ENCODE results near the gene ZNF641.

ZNF641 gene

GRCh38 chr12:48350249-48351021, at the start of gene ZNF641:
TSS of gene ZNF641 (minus strand) at chr12:48350919. CDS start at chr12:48348090, 2,829 bp downstream.
- in situ Hi-C loops (cut with HindIII; ENCODE audit: low sequenced_read_pairs) = no loop called here

DNA sequence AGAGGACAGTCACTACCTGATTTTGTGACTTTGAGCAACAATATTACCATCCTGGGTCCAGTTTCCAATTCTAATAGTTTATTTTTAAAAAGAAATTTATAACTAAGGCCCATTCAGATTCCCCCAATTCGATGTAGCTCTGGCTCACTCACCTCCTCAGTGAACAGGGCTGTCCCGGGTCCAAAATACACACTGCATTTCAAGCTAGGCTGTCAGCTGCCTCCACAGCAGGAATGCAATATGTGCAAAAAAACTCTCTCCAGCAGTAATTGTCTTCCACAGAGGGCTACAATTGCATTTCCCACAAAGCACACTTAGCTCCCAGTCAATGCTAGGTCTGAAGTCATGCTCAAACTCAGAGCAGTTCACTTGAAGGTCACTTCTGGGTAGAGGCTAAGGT, 39.3 kb upstream of the ZNF641 start:
- in situ Hi-C loops (cut with HindIII; ENCODE audit: low sequenced_read_pairs) = no loop called here

DNA sequence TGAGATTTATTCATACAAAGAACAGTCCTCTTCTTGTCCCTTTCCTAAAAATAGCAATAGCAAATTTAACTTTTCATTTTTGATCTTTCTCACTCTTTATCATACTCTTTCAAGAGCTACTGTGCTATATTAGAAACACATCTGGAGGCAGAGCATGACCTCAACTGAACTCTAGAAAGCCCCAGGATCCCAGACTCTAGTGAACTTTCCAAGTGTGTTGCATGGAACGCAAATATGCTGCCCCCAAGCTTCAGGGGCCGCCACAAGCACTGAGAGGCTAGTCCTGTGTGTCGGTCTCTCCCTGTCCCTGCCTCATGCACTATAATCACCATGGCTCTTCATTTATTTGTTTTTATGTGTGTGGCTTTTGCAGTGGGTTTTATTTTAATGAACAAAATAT, 38.7 kb upstream of the ZNF641 start:
- in situ Hi-C loops (cut with HindIII; ENCODE audit: low sequenced_read_pairs) = no loop called here

DNA sequence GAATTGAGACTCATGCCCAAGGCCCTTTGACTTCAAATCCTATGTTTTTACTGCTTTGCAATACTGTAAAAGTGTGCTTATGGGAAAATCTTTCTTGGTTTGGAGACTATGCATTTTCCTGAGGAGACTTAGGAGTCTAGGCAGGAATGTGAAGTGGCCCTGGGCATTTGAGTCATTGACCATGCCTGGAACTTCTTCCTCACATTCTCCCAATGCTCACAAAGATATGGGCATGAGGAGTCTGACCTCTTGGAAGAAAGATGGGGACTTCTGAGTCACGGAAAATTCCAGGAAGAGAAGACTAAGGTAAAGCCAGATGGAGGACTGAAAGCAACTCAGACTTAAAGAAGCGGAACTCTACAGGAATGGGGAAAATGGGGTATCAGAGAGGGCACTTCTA, 38.2 kb upstream of the ZNF641 start:
- in situ Hi-C loops (cut with HindIII; ENCODE audit: low sequenced_read_pairs) = no loop called here

- in situ Hi-C loops (cut with HindIII; ENCODE audit: low sequenced_read_pairs) = no loop called here
Measured at GRCh38 chr12:48388460-48388859, 37.7 kb upstream of the ZNF641 start.

DNA sequence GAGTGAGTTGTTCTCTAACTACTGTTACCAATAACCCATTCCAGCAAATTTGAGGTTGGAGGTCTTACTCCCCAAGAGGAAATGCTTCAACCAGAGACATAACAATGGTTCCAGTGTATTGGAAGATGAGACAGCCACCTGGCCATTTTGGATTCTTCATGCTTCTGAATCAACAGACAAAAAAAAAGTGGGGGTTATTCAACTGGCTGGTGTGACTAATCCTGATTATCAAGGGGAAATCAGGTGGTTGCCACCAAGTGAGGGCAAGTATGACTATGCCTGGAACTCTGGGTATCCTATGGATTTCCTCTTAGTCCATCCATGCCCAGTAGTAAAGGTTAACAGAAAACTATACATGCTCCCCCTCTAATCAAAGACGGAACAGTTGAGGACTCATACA, 29.9 kb upstream of the ZNF641 start:
- in situ Hi-C loops (cut with HindIII; ENCODE audit: low sequenced_read_pairs) = no loop called here

DNA sequence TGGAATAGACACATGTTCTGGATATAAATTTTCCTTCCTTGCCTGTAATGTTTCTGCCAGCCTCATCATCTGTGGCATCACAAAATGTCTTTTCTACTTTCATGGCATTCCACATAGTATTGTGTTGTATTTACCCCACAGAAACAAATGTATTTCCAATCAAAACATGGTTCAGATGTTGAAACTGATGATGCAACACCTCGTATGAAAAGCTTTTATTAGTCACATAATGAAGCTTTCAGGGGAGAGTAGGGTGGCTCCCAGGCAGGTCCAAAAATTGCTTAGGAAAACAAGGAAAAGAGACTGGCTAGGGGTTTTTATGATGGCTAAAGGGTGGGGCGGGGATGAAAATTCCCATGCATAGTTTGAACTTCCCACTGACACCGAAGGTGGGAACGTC, 29.1 kb upstream of the ZNF641 start:
- in situ Hi-C loops (cut with HindIII; ENCODE audit: low sequenced_read_pairs) = no loop called here

- in situ Hi-C loops (cut with HindIII; ENCODE audit: low sequenced_read_pairs) = no loop called here
Measured at GRCh38 chr12:48377646-48378045, 26.9 kb upstream of the ZNF641 start.

DNA sequence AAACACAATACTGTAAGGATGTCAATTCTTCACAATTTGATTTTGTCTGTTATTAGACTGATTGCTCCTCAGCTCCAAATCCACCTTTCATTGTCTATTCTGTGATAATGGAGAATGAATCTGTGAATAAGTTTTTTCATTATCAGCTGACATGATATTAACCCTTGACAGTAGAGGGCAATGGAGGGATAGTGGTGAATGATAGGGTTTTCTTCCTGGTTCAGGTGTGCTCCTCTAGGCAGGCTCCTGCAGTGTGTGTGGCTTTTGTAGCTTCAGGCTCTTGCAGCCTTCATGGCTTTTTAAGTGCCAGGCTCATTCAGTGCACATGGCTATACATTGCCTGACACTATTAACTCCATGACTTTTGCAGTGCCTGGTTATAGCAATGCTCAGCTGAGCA, 23.4 kb upstream of the ZNF641 start:
- in situ Hi-C loops (cut with HindIII; ENCODE audit: low sequenced_read_pairs) = no loop called here

GRCh38 chr12:48366131-48366530, 15.4 kb upstream of the ZNF641 start:
- in situ Hi-C loops (cut with HindIII; ENCODE audit: low sequenced_read_pairs) = no loop called here

DNA sequence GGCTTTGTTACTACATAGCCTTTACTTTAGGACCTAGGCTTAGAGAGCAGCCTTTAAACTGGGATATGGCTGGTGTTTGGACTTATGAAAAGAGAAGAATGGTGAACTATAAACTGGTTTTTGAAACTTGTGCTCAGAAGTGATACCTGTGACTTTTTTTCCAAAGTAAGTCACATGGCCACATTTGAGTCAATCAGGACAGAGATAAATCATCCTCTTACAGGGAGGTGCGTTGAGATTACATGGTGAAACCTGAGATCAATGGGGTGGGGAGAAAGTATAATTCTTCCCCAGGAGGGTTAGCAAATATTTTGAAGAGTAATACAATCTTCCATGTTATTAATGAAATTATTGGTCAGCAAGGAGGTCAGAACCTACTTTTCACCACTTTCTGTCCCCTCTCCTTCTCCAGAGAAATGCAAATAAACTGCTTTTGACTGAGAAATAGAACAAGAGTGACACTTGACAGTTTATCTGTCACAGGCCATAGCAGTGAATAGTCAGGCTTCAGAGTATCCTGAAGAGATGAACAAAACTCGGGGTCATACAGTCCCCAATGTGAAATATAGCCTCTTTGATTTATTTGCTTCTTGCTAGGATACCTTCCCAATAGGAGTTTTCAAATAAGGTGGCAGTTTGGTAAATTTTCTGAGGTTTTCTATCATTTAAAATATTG, 11.1 kb upstream of the ZNF641 start:
- in situ Hi-C loops (cut with HindIII; ENCODE audit: low sequenced_read_pairs) = no loop called here

DNA sequence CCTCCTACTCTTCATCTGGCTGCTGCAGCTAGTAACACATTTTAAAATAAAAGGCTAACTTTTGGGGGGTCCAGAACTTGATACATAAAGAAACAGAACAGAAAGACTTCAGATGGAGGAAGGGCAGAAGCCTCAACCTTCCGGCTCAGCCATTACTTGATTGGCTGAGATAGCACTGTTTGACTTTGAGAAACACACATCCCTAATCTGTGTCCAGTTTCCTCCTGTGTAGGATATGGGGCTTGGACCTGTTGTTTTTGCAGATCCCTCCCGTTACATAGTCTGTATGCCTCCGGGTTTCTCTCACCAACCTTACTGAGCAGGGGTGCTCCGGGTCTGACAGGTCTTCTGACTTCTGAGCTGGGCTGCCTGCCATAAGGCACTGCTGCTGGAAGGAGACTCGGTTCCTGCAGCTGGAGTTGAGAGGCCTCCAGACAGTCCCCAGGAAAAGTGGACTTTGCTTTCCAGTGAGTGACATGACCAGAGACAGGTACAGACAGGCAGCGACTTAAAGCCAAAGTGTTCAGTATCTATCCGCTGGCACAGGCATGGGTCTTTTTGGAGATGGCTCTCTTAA, 8.3 kb upstream of the ZNF641 start:
- in situ Hi-C loops (cut with HindIII; ENCODE audit: low sequenced_read_pairs) = no loop called here

DNA sequence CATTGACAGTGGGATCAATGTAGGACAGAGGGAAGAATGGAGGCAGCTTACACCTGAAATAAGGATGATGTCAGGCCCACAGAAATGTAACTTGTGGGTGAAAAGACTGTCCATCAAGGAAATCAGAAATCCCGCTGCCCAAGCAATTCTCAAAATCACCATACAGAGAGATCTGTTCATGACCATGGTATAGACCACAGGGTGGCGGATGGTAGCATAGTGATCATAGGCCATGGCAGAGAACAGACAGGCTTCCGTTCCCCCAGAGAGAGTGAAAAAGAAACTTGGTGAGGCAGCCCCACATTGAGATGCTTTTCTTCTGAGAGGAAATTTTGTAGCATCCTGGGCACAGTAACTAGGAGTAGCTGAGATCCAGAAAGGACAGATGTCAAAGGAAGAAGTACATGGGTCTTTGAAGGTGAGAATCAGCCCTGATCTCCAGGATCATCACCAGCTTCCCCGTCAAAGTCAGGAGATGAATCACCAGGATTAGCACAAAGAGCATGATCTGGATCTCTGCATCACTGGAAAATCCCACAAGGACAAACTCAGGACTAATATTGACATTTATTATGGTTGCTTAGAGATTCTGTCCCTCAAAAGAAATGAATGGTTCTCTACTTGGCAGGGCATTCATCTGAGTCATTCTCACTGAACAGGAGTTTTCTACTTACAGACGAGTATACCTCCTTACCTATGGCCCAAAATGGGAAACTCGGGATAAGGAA, 5.5 kb upstream of the ZNF641 start:
- in situ Hi-C loops (cut with HindIII; ENCODE audit: low sequenced_read_pairs) = no loop called here

DNA sequence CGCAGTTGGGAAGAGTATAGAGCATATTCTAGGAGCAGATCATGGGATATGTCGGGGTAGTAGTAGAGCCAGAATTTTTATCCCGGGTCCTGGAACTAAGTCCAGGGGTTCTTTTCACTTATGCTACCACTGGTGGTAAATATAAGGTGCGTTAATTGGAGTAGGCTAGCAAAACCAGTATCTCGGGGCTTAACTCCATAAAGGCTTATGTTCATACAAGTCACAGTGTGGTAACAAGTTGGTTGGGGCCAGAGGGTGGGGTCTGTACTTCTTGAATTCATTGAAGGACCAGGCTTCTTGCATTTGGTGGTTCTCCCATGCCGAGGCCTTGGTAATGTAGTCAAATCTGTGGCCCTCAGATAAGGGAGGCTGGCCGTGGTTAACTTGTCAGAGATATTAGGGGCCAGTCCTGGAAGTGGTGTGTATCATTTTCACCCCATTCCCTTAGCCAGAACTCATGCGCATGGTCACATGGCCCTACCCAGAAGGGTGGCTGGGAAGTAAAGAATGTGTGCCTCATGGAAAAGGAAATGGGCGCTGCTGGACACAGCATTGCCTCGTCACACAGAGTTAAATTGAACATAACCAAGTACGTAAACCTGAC, 1.5 kb upstream of the ZNF641 start:
- in situ Hi-C loops (cut with HindIII; ENCODE audit: low sequenced_read_pairs) = no loop called here

- in situ Hi-C loops (cut with HindIII; ENCODE audit: low sequenced_read_pairs) = no loop called here
Measured at GRCh38 chr12:48351022-48351708, 446 bp upstream of the ZNF641 start.

- in situ Hi-C loops (cut with HindIII; ENCODE audit: low sequenced_read_pairs) = no loop called here
Measured at GRCh38 chr12:48349471-48349870, 1.2 kb downstream of the ZNF641 start.

DNA sequence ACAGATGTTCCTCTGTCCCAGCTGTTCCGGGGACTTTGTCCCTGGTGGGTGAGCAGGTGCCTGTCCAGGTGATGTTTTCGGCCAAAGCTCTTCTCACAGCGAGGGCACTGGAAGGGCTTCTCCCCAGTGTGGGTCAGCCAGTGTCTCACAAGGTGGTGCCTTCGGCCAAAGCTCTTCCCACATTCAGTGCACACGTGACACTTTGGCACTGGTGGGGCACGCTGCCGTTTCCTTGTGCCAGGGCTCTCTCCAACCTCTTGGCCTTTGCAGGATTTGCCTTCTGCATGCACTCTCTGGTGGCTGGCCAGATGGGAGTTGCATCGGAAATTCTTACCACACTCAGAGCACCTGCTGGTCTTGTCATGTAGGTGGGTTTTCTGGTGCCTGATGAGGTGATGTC, 7.7 kb downstream of the ZNF641 start:
- in situ Hi-C loops (cut with HindIII; ENCODE audit: low sequenced_read_pairs) = no loop called here

DNA sequence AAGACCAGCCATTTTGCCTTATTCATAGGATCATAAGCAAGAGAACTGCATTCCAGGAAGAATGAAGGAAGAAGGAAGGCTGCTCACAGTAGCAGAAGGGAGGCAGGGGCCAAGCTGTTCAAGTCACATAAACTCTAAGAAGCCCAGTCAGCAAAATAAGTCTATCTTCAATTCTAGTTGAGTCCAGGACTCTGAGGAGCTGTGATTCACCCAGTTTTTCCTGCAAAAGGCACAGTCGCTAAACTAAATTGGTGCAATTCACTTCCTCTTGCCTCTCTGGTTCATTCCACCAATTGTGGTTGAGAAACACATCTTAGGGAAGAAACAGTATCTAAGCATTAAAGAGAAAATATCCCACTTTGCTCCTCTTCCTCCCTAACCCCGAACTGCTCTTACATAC, 9.8 kb downstream of the ZNF641 start:
- in situ Hi-C loops (cut with HindIII; ENCODE audit: low sequenced_read_pairs) = no loop called here

DNA sequence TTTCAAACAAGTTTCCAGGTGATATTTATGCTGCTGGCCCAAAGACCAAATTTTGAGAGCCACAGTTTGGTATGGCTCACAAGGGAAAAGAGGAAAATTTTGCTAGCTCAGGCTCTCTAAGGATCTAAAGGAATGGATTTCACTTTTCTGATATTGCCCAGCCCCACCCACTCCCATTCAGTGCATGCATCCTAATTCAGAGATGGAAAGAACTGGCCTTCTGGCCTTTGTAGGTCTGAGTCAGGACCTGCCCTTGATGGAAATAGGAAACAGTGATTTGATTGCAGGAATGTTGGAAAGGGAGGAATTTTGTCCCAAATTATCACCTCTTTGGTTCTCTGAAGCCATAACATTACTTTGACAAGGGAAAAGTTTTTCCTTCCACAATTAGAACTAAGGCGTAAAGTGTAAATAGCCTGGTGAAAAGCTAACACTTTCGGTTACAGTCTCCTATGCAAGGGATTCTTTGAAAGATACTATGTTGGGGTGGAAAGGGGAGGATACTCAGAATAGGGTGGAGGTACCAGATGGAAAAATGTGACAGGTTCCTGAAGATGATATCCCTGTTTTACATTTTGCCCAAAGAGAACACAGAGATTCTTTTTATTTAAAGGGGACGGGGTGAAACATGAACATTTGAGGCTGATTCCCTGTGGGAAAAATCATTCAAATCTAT, 11.1 kb downstream of the ZNF641 start:
- in situ Hi-C loops (cut with HindIII; ENCODE audit: low sequenced_read_pairs) = no loop called here

GRCh38 chr12:48336564-48336963, 14.2 kb downstream of the ZNF641 start:
- in situ Hi-C loops (cut with HindIII; ENCODE audit: low sequenced_read_pairs) = no loop called here

All from DLD1 (cell line).